GM19099 (cell line): ENCODE data around the gene ATP6V1C2.
A peak's percentile ranks its signal among the peaks of the same experiment; 100 is the strongest.

Experiments
- POLR2A ChIP-seq: IDR thresholded peaks from 3 replicates; pipeline ENCODE4 v1.6.1; 2011; ENCODE audit warnings: low read depth; ENCODE audit not compliant: insufficient read length; ENCODE audit errors: extremely low read depth

The ATP6V1C2 gene

GRCh38 chr2:10802657-10803056, 81.2 kb downstream of the ATP6V1C2 start:
- no peak for TF ChIP-seq POLR2A

DNA sequence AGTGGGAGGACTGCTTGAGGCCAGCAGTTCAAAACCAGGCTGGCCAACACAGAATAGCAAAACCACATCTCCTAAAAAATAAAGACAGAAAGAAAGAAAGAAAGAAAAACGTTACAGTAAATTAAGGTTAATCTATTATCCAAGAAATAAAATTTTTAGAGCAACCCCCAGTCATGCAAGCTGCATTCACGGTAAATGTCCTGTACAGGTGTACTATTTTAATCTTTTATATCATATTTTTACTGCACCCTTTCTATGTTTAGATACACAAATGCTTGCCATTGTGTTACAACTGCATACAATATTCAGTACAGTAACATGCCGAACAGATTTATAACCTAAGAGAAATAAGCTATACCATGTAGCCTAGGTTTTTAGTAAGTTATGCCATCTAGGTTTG, 85.1 kb downstream of the ATP6V1C2 start:
- TF ChIP-seq POLR2A = no peak

- TF ChIP-seq POLR2A = no peak
These were observed 89.1 kb downstream of the ATP6V1C2 start for GRCh38 chr2:10810202-10811161.

GRCh38 chr2:10811517-10811916, 90.1 kb downstream of the ATP6V1C2 start:
- no peak for TF ChIP-seq POLR2A

DNA sequence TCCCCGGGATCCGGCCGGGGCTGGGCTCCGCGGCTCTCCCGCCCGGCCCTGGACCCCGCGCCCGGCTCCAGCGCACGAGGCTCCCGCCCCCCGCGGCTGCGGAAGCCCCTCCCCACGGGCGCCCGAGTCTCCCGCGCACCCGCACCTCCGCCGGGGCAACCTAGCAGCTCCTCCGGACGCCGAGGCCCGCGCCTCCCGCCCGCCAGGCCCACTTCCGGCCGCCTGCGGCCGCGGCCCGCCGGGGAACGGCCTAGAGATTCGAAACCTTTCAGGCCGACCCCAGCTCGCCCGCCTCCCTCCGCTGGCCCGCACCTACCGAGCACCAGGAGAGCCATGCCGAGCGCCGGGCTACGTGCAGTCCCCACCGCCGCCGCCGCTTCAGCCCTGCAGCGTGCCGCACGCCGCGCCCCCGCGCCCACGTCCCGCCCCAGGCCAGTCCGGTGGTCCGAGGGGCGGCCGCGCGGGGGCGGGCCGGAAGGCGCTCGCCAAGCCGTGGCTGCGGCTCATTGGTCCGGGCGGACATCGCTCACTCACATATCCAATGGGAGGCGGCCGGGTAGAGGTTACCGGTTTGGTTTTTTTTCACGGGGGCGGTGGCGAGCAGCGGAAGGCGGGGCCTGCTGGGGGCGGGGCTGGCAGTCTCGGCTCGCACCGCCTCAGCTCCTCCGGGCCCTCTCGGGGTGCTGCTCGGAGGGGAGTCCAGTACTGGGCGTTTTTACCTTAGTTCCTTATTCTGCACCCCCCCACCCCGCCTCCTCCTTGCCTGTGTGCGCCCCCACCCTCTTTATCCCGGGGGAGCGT, 91.1 kb downstream of the ATP6V1C2 start, which contains the start of gene PDIA6:
Gene PDIA6, minus strand, starts transcription at position 424 of the 801 bp plus-strand sequence. Its CDS starts 89 bp downstream, at position 335.
- peak; percentile 89 for TF ChIP-seq POLR2A

GRCh38 chr2:10814142-10814541, 92.7 kb downstream of the ATP6V1C2 start:
- no peak for TF ChIP-seq POLR2A

- TF ChIP-seq POLR2A = no peak
These were observed 93.3 kb downstream of the ATP6V1C2 start for GRCh38 chr2:10814571-10815331.

DNA sequence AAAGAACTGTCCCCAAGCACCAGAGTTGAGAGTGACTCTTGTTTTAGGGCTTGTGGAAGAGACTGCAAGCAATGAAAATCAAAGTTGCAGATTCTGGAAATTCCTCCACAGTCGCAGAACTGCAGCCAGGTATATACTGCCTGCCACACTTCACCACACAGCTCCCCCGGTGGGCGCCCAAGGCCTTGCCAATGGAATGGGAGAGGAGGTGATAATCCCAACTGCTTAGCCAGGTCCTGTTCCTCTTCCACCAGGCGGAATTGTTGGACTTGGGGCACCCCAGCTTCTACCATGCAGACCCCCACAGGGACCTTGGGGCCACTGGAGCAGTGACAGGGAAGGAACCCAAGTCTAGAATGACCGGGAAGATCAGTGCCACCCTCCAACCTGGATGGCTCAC, 96.0 kb downstream of the ATP6V1C2 start:
- TF ChIP-seq POLR2A = no peak

GRCh38 chr2:10818984-10819383, 97.6 kb downstream of the ATP6V1C2 start:
- no peak for TF ChIP-seq POLR2A

DNA sequence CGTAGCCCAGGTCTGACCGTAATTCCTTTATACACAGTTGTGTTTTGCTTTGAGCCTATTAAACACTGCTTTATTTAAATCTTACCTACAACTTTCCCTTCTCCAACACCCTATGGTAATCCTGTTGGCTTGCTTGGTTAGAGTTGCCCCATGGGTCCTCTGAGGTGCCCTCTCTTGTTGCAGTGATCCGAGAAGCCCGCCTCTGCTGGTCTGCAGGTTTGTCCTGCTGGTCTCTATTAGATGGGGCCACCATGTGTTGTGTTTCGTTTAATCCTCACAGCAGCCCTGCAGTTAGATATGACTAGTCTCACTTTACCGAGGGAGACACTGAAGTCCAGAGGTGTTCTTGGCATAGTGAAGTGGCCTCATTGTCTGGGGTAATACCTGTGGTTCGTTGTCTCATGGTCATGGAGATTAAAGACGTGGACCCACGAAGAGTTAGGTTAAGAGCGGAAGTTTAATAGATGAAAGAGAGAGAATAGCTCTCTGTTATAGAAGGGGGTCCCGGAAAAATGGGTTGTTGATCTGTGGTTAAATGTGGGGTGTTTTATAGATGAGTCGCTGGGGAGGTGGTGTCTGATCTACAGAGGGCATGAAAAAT, 98.4 kb downstream of the ATP6V1C2 start:
- no peak for TF ChIP-seq POLR2A

GRCh38 chr2:10820562-10820961, 99.1 kb downstream of the ATP6V1C2 start:
- no peak for TF ChIP-seq POLR2A

GRCh38 chr2:10820978-10821695, 99.7 kb downstream of the ATP6V1C2 start:
- TF ChIP-seq POLR2A = no peak

GRCh38 chr2:10824191-10824590, 102.8 kb downstream of the ATP6V1C2 start:
- TF ChIP-seq POLR2A = no peak

DNA sequence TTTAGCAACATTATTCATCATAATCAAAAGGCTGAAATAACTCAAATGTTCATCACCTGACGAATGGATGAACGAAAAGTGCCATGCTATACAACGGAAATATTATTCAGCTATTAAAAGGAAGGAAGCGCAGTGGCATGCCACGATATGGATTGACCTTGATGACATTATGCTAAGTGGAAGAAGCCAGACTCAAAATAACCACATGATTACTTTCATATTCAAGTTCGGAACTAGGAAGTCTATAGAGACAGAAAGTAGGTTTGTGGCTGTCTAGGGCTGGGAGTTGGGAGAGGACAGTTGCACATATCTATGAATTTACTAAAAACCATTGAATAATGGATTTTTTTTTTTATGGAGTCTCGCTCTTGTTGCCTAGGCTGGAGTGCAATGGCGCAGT, 104.6 kb downstream of the ATP6V1C2 start:
- no peak for TF ChIP-seq POLR2A

DNA sequence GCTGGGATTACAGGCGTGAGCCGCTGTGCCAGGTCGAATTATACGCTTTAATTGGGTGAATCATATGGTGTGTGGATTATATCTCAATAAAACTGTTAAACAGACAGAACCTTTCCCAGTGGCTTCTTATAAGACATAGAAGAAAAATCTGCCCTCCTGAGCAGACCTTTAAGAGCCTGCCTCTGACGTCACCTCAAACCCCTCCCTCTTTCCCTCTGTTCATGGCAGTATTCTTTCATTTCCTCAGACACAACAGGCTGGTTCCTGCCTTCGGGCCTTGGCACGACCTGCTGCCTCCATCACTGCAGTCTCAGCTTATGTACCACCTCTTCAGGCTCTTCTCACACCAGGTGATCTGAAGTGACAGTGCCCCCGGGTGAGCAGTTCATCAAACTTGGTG, 105.2 kb downstream of the ATP6V1C2 start:
- TF ChIP-seq POLR2A = no peak

DNA sequence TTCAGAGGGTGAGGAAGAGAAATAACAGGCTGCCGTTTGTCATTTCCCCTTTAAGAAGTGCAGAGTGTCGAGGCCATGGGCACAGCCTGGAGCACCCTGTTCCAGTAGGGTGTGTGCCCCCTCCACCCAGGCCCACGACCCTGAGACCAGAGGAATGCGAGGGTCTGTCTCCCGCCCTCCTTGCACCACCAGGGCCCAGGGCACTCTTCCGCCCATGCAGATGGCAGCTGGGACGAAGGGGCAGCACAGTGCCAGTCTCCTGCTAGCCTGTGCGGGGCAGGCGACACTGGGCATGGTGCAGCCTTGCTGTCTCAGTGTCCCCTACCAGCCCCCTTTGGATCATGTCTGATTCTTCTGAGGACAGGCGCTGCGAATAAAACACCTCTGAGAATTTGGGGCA, 106.9 kb downstream of the ATP6V1C2 start:
- TF ChIP-seq POLR2A = no peak
